ENCODE measurements around the gene SETD2.

- TF ChIP-seq CTCF (conservative IDR thresholded peaks at IDR 0.05; ENCODE audit: low read length) (no peak), EZH2phosphoT487 (IDR thresholded peaks at IDR 0.05; ENCODE audit: borderline replicate concordance, low read depth, low read length) (no peak)
Observed at GRCh38 chr3:47065058-47065457, 98.9 kb downstream of the SETD2 start.
